Esophagus muscularis mucosa (tissue), 4 donors: ENCODE data around the gene TAGLN.

Experiments
- EP300 ChIP-seq: sonication (generic); formaldehyde crosslinking; IDR thresholded peaks from one replicate; pipeline ENCODE4 v1.6.1; 2017; ENCODE audit warnings: antibody characterized with exemption
- POLR2A ChIP-seq: fragments of 450-650 bp; IDR thresholded peaks from one replicate; pipeline ENCODE4 v1.6.1; 2017; ENCODE audit warnings: antibody characterized with exemption, moderate library complexity, mild to moderate bottlenecking, low read depth
- TF ChIP-seq, protein P1 (sequence below), 3 experiments: fragments of 200-600 bp in 2 of 3; fragments of 450-650 bp in 1 of 3; sonication (generic) in 2 of 3; IDR thresholded peaks; one replicate each; pipeline ENCODE4 v1.5.1; 2017 to 2019; ENCODE audit warnings: antibody characterized with exemption in 3 of 3, mild to moderate bottlenecking in 2 of 3, moderate library complexity in 1 of 3

DNA sequence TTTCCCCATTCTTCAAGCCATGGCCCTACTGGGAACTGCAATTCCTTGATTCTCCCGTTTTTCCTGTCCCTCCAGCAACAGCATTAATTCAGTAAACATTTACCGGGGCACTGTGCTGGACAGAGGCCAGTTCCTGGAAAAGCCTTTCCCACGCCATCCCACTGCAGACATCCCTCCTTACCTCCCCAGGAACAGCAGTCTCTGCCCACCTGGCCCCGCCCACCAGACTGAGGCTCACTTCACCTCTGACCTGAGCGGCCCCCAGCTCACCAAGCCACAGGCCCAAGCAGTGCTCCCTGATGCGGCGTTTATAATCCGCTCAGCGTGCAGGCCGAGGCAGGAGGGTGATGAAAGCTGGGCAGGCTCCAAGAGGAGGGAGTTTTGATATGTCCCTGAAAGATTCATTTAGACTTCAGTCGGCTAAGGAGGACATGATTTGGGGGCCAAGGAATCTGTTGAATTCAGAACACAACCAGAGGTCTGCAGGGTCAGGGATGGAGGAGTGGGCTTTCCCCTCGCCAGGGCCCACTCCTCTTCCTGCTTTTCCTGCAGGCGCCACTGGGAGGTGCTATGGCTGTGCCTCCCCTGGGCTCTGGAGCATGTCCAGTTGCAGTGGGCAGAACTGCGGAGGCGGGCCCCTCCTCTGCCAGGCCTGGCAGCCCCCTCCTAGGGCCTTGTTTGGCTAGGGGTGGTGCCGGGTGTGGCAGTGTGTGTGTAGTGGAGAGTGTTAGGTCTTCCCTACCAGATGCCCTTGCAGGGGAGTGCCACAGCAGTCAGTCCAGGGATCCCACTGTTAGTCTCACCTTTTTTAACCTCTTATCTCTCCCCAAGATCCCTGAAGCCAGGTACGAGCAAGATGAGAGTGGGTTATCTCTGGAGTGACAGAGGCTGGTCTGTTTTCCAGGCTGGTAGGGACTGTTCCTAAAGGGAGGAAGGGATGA is 1.4 kb upstream of the TAGLN start:
- TF ChIP-seq, protein P1, sequence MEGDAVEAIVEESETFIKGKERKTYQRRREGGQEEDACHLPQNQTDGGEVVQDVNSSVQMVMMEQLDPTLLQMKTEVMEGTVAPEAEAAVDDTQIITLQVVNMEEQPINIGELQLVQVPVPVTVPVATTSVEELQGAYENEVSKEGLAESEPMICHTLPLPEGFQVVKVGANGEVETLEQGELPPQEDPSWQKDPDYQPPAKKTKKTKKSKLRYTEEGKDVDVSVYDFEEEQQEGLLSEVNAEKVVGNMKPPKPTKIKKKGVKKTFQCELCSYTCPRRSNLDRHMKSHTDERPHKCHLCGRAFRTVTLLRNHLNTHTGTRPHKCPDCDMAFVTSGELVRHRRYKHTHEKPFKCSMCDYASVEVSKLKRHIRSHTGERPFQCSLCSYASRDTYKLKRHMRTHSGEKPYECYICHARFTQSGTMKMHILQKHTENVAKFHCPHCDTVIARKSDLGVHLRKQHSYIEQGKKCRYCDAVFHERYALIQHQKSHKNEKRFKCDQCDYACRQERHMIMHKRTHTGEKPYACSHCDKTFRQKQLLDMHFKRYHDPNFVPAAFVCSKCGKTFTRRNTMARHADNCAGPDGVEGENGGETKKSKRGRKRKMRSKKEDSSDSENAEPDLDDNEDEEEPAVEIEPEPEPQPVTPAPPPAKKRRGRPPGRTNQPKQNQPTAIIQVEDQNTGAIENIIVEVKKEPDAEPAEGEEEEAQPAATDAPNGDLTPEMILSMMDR (IDR thresholded peaks at IDR 0.05): peak; percentile 78 to 93 (median 89)
- peak; percentile 27 for TF ChIP-seq POLR2A
- no peak for TF ChIP-seq EP300
